Astrocyte (in vitro differentiated cells and primary cell): ENCODE results near the gene TMPRSS13.

Experiments used
- CTCF ChIP-seq: IDR thresholded peaks from 2 replicates; pipeline ENCODE4 v1.5.1; 2011; ENCODE audit warnings: low read depth, mild to moderate bottlenecking, inconsistent platforms, low read length, moderate library complexity; ENCODE audit not compliant: insufficient read depth
- EZH2 ChIP-seq: IDR thresholded peaks from 2 replicates; pipeline ENCODE4 v1.6.1; 2012; ENCODE audit warnings: mild to moderate bottlenecking, low read length, inconsistent platforms; ENCODE audit not compliant: insufficient read depth

- TF ChIP-seq CTCF = no peak
- no peak for TF ChIP-seq EZH2
Observed at GRCh38 chr11:117876341-117877119, 52.7 kb downstream of the TMPRSS13 start, which contains the start of gene FXYD6.
